ENCODE results near the gene PTPN7. TPM values are rescaled to one million over a fixed set of nuclear protein-coding genes. Genes with fewer than 3 reads are reported as not detected.

Gene PTPN7
- total and polyA plus RNA-seq, 2 of the 13 experiments (the other 11 are each of a cell fraction or from before 2014, with no cell fraction given) = not detected

GRCh38 chr1:202189001-202189790 lies 28.8 kb upstream of the PTPN7 start:
- 0% methylated on average over 10 of the region's 20 CpGs for WGBS (ENCODE audit: low lambda C conversion rate)
- DNase-seq (ENCODE audit: low spot score) = peak; percentile 83
- intact Hi-C loops (cut with micrococcal nuclease; ENCODE audit: unreplicated experiment) = loop anchor here (2.0 kb wide), 1 partner anchor 530 kb away; no protein-coding TSS in a partner anchor
- H3K9me3 ChIP-seq (ENCODE audit: low read length) = no peaks in the 10 kb centered on the region
- no peaks in the 10 kb centered on the region for H3K79me2 ChIP-seq (ENCODE audit: insufficient read depth, low read length)
- H3K27ac ChIP-seq (ENCODE audit: extremely low read length, insufficient read depth, low read length) = peak overlapping the region; percentile 93
- in situ Hi-C loops (cut with HindIII; ENCODE audit: extremely low pct_ligation_motif_present, low pct_unique_long_range_greater_than_20kb) = loop anchor here (5.0 kb wide), 1 partner anchor 128 kb away; no protein-coding TSS in a partner anchor
- 0 out of 2 replicates have a peak, but pooled peaks cover 2% of the 10 kb centered on the region for H4K20me1 ChIP-seq (ENCODE audit: insufficient read depth, low read length)
- peak; percentile 71 for ATAC-seq
- peak; percentile 99 for FAIRE-seq
- BruUV-seq (replicated peaks) = no TSS peak
- H3K9ac ChIP-seq (ENCODE audit: insufficient read depth, low read depth, low read length) = peak overlapping the region; percentile 40; the same call in 1 of the 2 replicates
- ChIA-PET POLR2A (interaction anchor here (1.0 to 1.6 kb wide), 4 partner anchors 10 to 180 kb away, joined by 3 to 4 read pairs (median 3); partner anchors contain the start of genes ELF3 and UBE2T), CTCF (ENCODE audit: low intra/inter-chr PET ratio, low total read pairs) (interaction anchor here (1.9 kb wide), 1 partner anchor 127 kb away, joined by 15 read pairs; no protein-coding TSS in a partner anchor)
- peak overlapping the region; percentile 65 for H2AFZ ChIP-seq (ENCODE audit: low read length)
- peak overlapping the region; percentile 79 for H3K4me2 ChIP-seq (ENCODE audit: low read depth, low read length)
- H3K4me3 ChIP-seq (replicated peaks in 1 of 3; ENCODE audit: insufficient read depth in 1 of 3, low read depth in 2 of 3, low read length in 3 of 3) = peak overlapping the region; percentile 50 to 67 (median 52)
- peaks cover 8 to 11% of the 10 kb centered on the region in 2 experiments for H3K27me3 ChIP-seq (ENCODE audit: control insufficient read depth in 1 of 2, insufficient read depth in 2 of 2, low read length in 2 of 2)
- H3K4me1 ChIP-seq (ENCODE audit: insufficient read depth, low read length) = peaks cover 52% of the 10 kb centered on the region
- no peaks in the 10 kb centered on the region for H3K36me3 ChIP-seq (replicated peaks in 1 of 2; ENCODE audit: control insufficient read depth in 1 of 2, insufficient read depth in 2 of 2, low read length in 2 of 2)
- TF ChIP-seq THAP9 (CRISPR knock-in tag; IDR thresholded peaks at IDR 0.05; ENCODE audit: borderline replicate concordance) (0 out of 2 replicates have a peak, but pooled peaks have one; percentile 23), ZBTB7B (CRISPR knock-in tag; IDR thresholded peaks at IDR 0.05) (peak; percentile 63), LBX2 (CRISPR knock-in tag; IDR thresholded peaks at IDR 0.05; ENCODE audit: borderline replicate concordance) (no peak), ZNF264 (CRISPR knock-in tag; IDR thresholded peaks at IDR 0.05) (0 out of 2 replicates have a peak, but pooled peaks have one; percentile 65), ZNF747 (CRISPR knock-in tag; IDR thresholded peaks at IDR 0.05; ENCODE audit: borderline replicate concordance) (no peak), DDIT3 (CRISPR knock-in tag; IDR thresholded peaks at IDR 0.05) (no peak), U2AF1 (optimal IDR thresholded peaks at IDR 0.05; ENCODE audit: low read depth, low read length) (no peak), ZGPAT (CRISPR knock-in tag; IDR thresholded peaks at IDR 0.05) (no peak), RARA (CRISPR knock-in tag; IDR thresholded peaks at IDR 0.05) (no peak), ZNF773 (CRISPR knock-in tag; IDR thresholded peaks at IDR 0.05; ENCODE audit: borderline replicate concordance) (no peak), THAP8 (CRISPR knock-in tag; IDR thresholded peaks at IDR 0.05; ENCODE audit: borderline replicate concordance) (no peak), ZNF260 (CRISPR knock-in tag; IDR thresholded peaks at IDR 0.05; ENCODE audit: borderline replicate concordance, low read depth) (no peak), ZNF567 (CRISPR knock-in tag; IDR thresholded peaks at IDR 0.05; ENCODE audit: borderline replicate concordance) (peak; percentile 66; the same call in 1 of the 2 replicates), SP1 (IDR thresholded peaks at IDR 0.05) (no peak), SP1 (CRISPR knock-in tag; IDR thresholded peaks at IDR 0.05) (no peak), ZNF674 (CRISPR knock-in tag; IDR thresholded peaks at IDR 0.05; ENCODE audit: low read depth) (no peak), HCFC1 (IDR thresholded peaks at IDR 0.05; ENCODE audit: low read depth, low read length) (no peak), MED8 (CRISPR knock-in tag; IDR thresholded peaks at IDR 0.05; ENCODE audit: insufficient replicate concordance) (peak; percentile 49)
